Activated CD4-positive, CD25-positive, alpha-beta regulatory T cell (primary cell): ENCODE data around the gene TDRD7.
A peak's percentile ranks its signal among the peaks of the same experiment; 100 is the strongest.
"Not testable (repeated sequence)": the region's sequence is repeated elsewhere in the genome, so short reads cannot be mapped to it uniquely, and the experiment has no call there.

Source experiments
- DNase-seq, 4 experiments: peaks; one replicate each; lab custom pipeline; 2025; lab: John Stamatoyannopoulos, UW

Gene TDRD7

DNA sequence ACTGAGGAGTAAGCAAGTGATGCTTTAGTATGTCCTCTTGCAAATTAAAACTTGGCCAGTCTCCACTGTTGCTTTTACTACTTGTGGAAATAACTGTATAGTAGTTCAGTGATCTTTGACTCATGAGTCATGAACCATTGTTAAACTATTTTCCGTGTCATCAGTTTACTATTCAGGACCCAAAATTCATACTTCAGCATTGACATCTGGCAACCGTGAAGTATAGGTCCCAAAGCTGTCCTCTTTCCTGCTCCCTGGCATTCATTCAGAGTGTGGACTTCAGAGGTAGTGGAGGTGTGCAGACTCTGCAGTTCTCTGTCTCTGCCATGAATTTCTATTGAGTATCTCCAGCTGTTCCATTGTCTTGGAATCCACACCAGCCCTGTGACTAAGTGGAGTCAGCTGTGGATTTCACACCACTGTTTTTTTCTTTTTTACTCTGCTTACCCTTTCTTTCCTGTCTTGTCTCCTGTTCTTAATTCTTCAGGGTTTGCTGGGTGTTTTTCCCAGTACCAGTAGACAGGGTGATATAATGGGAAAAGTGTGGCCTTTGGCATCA, 7.5 kb downstream of the TDRD7 start:
- no peak for DNase-seq

DNA sequence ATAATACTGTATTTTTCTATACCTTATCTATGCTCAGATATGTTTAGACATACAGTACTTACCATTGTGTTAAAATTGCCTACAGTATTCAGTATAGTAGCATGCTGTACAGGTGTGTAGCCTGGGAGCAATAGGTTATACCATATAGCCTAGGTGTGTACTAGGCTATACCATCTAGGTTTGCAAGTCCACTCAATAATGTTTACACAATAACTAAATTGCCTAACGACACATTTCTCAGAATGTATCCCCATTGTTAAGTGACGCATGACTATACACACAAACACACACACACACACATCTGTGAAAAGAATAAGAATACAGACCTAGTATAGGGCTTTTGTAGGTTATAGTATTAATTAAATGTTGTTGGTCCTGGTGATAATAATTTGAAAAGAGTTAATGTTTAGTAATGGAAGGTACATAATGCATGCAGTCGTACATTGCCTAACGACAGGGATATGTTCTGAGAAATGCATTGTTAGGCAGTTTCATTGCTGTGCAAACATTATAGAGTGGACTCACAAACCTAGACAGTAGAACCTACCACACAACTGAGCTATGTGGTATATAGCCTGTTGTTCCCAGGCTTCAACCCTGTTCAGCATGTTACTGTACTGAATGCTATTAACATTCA, 13.6 kb downstream of the TDRD7 start:
- no peak for DNase-seq

DNA sequence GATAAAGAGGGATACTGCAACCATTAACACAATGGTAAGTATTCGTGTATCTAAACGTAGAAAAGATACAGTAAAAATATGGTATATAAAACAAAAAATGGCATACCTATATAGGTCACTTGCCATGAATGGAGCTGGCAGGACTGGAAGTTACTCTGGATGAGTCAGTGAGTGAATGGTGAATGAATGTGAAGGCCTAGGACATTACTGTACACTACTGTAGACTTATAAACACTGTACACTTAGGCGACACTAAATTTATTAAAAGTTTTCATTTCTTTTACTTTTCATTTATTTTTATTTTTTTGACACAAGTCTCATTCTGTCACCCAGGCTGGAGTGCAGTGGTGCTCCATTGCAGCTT, 14.1 kb downstream of the TDRD7 start:
- no peak for DNase-seq

DNA sequence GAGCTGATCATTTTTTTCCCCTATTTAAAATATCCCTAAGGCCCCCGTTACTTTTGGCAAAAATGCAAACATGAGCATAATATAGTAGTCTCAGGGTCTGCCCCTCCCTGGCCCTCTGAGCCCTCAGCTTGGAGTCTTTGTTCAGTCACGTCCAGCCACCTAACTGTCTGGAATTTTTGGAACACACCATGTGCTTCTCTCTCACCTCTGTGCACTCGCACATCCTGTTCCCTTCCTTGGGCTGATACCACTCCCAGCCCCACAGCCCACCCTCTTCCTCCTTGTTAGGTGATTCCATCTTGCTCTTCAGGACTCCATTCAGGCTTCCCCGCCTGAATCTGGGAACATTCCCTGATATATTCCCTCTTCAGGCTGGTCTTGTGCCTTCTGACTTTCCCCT, 16.0 kb downstream of the TDRD7 start:
- no peak for DNase-seq

DNA sequence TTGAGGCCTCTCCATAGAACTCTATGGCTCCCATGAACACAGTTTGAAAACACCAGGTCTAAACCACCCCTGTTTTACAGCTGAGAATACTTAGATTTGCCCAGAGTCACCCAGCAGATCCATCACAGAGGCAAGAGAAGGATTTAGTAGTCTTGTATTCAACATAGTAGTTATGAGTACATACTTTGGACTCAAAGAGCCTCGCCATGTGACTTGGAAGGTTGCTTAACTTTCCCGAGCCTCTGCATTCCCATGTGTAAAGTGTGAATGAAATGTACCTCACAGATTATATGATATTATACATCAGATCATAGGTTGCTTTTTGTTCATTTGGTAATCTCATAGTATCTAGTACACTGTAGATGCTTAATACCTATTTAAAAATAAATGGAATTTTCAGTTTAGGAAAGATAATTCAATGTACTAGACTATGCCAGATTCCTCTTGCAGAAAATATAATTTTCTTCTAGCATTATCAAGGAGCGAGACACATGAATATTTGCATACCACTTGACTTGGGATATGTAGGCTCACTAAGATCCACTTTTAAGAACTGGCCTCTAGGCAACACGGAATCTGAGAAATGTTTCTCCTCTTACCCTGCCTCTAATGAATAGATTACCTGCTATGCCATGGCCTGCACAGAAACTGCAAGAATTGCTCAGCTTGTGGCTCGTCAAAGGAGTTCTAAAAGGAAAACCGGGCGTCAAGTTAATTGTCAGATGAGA, 18.6 kb downstream of the TDRD7 start:
- no peak for DNase-seq

DNA sequence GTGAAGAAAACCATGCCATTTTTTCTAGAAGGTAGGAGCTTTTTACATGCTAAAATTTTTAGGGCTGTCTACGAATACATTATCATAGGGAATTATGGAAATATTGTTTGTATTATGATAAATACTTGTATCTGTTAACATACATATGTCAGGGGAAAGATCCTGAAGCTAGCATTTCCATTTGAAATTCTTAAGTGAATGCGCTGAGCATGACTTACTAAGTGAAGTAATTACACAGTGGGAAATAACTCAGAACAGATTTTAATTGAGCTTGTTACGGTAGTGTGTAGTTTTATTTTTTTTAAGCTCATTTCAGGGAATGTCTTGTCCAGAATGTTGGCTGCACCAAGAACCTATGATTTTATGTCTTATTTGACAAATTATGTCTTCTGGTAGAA, 19.1 kb downstream of the TDRD7 start:
- no peak for DNase-seq

DNA sequence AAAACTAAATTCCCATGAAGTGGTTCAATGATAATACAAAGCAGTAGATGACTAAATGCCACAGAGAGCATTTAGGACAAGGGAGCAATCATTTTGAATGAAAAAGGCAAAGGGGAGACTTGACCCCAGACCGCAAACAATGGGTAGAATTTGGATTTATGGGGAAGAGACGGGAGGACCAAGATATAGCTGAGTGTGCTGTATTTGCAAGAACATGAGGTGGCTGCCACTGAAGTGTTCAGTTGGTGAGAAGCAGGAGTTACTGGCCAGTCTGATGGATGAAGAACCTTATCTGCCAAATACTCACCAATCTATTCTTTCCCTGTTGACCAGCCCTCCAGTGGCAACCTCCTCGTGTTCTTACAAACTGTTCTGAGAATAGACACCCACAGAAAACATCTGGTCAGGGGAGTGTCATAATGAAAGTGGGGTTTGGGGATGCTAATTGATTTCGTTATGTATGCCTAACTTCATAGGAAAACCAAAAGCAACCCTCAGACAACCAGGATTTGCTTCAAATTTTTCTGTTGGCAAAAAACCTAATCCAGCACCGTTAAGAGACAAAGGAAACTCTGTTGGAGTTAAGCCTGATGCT, 19.8 kb downstream of the TDRD7 start:
- no peak for DNase-seq

DNA sequence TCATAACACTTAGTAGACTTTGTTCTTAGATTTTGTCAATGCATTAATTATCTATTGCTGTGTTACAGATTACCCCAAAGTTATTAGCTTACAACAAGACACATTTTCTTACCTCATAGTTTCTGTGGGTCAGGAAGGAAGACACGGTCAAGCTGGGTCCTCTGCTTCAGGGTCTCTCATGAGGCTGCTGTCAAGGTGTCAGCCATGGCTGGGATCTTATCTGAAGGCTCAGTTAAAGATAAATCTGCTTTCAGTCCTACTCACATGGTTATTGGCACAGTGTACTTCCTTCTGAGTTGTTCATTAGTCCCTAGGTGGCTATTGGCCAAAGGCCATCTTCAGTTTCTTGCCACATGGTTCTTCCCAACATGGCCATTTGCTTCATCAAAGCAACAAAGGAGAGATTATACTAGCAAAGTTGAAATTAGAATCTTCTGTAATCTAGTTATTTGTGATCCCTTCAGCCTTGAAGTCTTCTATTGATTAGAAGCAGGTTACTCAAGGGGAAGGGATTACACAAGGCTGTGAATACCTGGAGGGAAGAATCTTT, 25.2 kb downstream of the TDRD7 start:
- DNase-seq: no peak

DNA sequence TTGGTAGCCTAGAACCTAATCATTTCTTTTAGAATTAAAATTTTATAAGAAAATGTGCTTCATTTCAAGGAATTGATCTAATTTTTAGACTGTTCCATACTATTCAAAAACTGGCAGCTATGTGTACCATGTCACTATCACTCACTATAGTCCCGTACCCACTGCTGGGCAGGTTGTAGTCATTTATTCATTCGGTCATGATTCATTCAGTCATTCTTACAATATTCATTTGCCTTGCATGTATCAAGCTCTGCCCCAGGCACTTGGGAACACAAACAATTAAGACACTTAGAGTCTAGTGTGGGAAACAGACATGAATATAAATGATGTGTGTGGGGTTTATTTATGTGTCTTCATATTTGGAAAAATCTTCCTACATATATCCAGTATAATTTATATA, 26.4 kb downstream of the TDRD7 start:
- no peak for DNase-seq

DNA sequence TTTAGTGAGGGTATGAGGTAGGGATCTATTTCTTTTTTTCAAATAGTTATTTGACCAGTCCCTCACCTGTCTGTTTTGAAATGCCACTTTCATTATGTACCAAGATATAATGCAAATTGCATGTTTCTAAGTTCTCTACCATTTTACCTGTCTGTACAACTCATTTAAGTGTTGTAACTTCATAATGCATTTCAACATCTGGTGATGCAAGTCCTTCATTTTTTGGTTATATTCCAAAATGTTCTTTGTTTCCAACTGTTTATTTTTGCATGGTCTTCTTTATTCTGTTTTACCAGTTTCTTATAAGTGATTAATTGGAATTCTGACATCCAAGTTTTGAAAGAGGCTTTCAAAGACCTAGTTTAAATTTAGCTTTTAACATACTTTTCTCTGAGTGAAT, 26.8 kb downstream of the TDRD7 start:
- DNase-seq: no peak

DNA sequence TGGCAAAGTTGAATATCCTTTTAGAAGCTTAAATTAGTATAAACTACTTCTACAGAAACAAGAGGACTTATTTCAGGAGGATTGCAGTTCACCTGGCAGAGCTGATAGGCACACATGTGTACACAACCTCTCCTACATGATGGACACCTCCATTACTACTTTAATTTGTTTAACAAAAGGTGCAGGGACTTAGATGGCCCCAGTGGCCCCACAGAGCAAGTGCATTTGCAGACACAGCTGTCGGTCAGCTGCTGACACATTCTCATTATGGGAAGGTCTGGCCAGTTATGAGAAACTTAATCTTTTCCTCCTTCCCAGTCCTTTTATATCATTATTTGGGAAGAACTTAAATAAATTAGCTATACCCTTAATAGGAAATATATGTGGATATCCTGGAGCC, 28.3 kb downstream of the TDRD7 start:
- no peak for DNase-seq

DNA sequence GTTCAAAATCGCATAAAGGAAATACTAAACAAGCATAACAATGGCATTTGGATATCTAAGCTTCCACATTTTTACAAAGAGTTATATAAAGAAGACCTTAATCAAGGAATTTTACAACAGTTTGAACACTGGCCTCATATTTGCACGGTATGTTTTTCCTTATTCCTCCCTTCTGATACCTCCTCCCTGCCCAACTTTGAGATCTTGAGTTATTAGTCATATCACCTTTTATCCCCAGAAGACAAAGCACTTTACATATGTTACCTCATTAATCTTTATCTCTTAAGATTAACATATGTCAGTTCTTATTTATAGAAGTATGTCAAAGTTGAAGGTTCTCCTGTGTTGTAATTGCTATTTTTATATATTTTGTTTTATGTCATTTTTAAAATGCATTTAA, 29.8 kb downstream of the TDRD7 start:
- no peak for DNase-seq

DNA sequence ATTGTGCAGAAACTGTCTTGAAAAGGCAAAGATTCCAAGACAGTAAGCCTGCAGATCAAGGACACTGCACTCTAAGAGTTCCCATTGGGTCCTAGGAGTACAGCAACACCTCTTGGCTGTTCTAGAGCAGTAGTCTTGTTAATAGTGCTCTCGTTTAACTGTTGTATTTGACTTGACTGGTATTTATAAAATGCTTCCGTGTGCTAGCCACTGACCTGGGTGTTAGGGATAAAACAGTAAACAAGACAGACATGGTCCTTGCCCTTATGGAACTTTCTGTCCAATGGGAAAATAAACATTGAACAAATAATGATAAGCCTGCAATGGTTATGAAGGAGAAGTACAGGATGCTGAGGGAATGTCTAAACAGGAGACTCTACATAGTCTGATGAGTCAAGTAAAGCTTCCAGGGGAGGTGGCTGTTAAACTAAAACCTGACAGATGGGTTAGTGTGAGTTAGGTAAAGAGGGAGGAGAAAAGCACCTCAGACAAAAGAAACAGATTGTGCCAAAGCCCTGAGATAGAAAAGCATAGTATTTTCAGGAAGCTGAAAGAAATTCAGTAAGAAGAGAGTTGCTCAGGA, 33.3 kb downstream of the TDRD7 start:
- no peak for DNase-seq

DNA sequence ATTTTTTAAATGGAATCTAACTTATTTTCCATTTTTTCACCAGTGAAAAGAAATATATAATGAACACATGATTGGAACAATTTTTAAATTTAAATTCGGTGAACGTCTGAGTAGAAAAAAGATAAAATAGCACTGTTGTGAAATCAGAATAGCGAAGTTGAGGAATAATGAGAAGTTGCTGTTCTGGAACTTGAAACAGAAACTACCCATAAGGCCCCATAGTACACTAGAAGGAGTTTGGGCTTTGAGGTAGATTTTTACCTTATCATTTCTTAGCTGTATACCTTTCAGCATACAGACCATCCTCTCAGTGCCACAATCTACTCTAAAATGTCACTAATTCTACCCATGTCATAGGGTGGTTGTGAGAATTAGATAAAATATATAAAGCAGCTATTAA, 35.1 kb downstream of the TDRD7 start:
- DNase-seq: no peak

DNA sequence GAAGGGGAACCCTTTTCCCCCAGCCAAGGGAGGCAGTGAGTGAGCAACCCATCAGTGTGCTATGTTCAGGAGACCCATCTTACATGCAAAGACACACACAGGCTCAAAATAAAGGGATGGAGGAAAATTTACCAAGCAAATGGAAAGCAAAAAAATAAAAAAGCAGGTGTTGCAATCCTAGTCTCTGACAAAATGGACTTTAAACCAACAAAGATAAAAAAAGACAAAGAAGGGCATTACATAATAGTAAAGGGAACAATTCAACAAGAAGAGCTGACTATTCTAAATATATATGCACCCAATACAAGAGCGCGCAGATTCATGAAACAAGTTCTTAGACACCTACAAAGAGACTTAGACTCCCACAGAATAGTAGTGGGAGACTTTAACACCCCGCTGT, 41.7 kb downstream of the TDRD7 start:
- not testable (repeated sequence) for DNase-seq

DNA sequence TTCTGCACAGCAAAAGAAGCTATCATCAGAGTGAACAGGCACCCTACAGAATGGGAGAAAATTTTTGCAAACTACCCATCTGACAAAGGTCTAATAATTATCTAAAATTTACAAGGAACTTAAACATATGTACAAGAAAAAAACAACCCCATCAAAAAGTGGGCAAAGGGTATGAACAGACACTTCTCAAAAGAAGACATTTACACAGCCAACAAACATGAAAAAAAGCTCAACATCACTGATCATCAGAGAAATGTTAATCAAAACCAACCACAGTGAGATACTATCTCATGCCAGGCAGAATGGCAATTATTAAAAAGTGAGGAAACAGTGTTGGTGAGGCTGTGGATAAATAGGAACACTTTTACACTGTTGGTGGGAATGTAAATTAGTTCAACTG, 44.9 kb downstream of the TDRD7 start:
- not testable (repeated sequence) for DNase-seq

DNA sequence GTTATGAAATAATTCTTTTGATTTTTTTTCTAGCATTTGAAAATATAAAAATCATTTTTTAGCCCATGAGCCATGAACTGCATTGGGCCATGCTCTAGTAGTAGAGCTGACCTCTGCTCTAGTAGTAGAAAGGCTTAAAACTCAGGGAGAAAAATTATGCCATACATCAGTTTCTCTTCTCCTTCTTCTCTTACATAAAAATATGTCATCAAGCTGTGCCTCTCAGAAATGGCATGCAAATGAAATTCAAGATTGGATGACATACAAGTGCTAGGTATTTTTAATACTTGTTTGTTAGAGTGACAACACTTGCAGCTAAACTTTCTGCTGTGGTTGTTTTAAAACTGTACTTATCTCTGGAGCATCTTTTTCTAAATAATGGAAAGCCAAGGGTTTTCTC, 47.4 kb downstream of the TDRD7 start:
- DNase-seq: no peak

DNA sequence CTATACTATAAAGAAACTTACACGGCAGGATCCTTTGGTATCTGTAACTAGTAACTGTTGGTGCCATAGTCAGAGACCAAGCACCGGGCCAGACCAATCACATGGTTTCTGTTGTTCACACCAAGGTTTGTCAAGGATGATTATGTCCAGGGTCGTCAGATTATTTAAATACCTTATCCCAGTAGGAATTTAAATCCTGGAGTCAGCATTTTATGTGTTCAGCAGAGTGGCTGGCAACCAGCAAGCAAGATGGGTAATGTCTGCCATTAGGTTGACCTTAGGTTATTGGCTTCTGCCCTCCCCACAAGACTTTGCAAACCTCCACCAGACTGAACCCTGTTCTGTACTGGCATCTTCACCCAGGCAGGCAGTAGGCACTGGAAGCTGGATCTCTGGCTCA, 50.3 kb downstream of the TDRD7 start:
- DNase-seq: no peak

DNA sequence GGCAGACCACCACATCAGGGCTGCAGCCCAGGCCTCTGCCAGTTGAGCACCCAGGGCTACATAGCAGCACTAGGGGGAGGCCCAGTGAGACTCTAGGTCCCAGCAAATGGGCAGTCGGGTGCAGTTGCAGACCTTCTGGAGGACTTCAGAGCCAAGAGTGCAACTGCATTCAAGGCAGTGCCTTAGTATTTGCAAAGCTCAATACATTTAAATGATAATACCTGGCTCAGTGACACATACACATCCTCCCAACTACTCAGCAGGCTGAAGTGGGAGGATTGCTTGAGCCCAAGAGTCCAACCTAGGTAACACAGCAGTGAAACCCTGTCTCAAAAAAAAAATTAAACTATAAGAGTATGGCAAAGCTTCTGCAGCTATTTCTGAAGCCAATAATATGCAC, 51.0 kb downstream of the TDRD7 start:
- DNase-seq: no peak

DNA sequence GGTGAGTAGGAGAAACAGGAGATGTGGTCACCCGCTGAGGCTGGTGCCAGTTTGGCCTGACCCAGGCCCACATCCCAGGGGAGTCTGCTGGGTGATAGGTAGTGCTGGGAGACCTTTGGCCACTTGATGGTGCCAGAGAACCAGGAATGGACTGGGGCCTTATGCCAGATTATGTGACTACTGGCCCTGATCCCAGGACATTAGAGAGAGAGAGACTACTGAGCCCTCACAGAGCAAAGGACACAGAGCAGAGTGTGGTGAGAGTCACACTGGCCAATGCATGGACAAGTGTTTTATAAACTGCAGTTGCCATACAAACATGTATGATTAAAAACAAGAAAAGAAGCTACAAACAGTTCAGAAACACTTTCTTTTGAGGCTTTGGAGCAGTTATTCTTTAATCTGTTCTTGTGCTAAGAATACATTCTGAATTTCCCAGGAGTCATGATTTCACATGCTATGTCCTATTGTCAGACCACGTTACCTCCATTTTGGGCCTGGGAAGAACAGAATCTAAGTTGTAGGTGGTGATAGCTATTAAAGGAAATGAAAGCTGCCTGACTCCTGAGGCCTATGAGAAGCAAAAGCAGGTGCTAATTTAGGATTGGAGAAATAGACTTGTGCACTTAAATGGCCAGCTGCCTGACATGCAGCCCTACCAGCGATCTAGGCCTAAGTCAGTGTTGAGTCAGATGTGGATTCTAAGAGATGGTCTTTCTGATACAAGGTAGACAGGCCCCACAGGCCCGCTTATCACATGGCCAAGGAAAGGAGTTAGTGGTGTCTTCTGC, 57.0 kb downstream of the TDRD7 start:
- DNase-seq: peak in 1 of 4 experiments; percentile 4

DNA sequence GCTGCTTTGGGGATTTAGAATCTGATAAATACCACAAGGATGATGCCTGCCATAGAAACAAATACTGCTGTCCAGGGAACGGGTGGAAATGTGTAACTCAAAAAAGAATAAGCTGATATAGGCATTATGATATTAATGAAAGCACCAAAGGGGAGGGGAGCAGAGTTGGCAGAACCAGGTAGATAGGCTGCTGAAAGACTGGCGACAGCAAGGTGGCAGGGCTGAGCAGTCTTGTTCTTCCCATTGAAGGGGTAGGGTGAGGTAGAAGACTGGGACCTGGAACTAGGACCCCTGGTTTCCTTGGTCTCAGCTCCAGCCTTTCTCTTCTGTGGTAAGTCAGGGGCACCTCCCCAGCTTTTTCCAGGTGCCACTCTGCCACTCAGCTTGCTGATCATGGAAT, 58.2 kb downstream of the TDRD7 start:
- DNase-seq: no peak

DNA sequence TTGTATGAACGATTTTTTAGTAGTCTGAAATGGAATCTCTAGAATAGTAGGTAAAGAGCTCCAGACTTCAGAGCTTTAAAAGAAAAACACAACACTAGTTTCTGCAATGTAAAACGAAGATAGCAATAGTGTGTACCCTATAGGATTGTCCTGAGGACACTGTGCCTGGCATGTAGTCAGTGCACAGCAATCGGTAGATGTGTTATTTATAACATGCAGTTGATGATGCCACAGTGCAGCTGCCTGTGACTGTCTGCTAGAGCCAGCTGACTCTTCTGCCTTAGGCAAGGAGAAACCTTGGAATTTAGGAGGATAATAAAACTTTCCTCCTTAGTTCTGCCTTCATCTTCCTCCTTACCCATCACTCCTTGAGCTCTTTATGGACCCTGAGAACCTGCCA, 61.8 kb downstream of the TDRD7 start:
- no peak for DNase-seq
